ENCODE data around the gene TCF25.
"Not testable (repeated sequence)": the region's sequence is repeated elsewhere in the genome, so short reads cannot be mapped to it uniquely, and the experiment has no call there.

Gene TCF25

GRCh38 chr16:89917773-89918452 lies 44.5 kb downstream of the TCF25 start:
- no peak for FAIRE-seq

DNA sequence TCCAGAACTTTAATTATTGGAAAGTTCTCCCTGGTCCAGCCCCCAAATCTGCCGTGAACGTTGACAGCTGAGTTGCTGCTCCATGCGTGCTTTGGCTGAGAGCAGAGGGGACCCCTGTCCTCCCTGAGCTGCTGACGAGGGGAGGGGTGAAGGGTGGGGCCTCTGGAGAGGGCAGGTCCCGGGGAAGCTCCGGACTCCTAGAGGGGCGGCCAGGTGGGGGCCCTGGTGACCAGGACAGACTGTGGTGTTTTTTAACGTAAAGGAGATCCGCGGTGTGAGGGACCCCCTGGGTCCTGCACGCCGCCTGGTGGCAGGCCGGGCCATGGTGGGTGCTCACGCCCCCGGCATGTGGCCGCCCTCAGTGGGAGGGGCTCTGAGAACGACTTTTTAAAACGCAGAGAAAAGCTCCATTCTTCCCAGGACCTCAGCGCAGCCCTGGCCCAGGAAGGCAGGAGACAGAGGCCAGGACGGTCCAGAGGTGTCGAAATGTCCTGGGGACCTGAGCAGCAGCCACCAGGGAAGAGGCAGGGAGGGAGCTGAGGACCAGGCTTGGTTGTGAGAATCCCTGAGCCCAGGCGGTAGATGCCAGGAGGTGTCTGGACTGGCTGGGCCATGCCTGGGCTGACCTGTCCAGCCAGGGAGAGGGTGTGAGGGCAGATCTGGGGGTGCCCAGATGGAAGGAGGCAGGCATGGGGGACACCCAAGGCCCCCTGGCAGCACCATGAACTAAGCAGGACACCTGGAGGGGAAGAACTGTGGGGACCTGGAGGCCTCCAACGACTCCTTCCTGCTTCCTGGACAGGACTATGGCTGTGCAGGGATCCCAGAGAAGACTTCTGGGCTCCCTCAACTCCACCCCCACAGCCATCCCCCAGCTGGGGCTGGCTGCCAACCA lies 45.3 kb downstream of the TCF25 start, which contains the start of gene MC1R:
TSS of gene MC1R (plus strand) at position 410 of the 895 bp plus-strand sequence. CDS start at position 807, 397 bp downstream.
- FAIRE-seq: no peak
- DNase-seq (ENCODE audit: insufficient read length, low spot score): no peak

More at GRCh38 chr16:89917773-89918452, 44.5 kb downstream of the TCF25 start:
- peak; percentile 25 for DNase-seq (ENCODE audit: insufficient read length, low spot score)

DNA sequence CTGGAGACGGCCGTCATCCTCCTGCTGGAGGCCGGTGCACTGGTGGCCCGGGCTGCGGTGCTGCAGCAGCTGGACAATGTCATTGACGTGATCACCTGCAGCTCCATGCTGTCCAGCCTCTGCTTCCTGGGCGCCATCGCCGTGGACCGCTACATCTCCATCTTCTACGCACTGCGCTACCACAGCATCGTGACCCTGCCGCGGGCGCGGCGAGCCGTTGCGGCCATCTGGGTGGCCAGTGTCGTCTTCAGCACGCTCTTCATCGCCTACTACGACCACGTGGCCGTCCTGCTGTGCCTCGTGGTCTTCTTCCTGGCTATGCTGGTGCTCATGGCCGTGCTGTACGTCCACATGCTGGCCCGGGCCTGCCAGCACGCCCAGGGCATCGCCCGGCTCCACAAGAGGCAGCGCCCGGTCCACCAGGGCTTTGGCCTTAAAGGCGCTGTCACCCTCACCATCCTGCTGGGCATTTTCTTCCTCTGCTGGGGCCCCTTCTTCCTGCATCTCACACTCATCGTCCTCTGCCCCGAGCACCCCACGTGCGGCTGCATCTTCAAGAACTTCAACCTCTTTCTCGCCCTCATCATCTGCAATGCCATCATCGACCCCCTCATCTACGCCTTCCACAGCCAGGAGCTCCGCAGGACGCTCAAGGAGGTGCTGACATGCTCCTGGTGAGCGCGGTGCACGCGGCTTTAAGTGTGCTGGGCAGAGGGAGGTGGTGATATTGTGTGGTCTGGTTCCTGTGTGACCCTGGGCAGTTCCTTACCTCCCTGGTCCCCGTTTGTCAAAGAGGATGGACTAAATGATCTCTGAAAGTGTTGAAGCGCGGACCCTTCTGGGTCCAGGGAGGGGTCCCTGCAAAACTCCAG lies 46.4 kb downstream of the TCF25 start:
- no peak for DNase-seq (ENCODE audit: insufficient read length, low spot score)
- no peak for FAIRE-seq

DNA sequence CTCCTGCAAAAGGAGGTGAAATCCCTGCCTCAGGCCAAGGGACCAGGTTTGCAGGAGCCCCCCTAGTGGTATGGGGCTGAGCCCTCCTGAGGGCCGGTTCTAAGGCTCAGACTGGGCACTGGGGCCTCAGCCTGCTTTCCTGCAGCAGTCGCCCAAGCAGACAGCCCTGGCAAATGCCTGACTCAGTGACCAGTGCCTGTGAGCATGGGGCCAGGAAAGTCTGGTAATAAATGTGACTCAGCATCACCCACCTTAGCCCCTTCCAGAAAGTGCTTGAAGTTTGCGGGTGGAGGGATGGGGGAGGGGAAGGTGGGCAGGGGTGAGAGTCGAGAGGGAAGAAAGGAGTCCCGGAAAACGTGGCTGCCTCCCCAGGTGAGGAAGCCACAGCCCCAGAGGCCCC lies 47.3 kb downstream of the TCF25 start:
- DNase-seq (ENCODE audit: insufficient read length, low spot score): no peak

DNA sequence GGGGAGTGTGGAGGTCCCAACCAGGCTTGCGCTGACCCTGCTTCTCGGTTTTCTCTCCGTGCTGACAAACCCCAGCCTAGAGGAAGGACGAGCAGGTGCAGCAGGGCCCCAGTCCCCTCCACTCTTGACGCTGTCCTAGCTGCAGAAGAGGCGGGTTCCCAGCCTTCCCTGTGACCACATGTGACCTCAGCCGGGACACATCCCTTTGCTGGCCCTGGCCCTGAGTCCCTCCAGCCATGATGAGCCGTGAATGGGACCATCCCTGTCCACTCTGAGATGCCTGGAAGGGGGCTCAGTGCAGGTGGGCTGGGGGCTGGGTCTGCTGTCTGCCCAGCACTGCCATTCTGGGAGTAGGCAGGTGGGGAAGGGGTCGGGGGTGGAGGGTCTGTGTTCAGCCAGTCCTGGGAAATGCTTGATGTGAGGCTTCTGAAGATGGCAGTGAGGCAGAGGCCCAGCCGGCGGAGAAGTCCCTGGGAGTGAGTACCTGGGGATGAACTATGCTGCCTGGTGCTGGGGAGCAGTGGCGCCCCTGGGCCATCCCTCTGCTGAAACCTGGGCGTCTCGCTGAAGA lies 47.8 kb downstream of the TCF25 start:
- FAIRE-seq (no peak), DNase-seq (ENCODE audit: insufficient read length, low spot score) (no peak)

More for the DNA sequence above, 47.3 kb downstream of the TCF25 start:
- no peak for FAIRE-seq

GRCh38 chr16:89921702-89922476 lies 48.5 kb downstream of the TCF25 start:
- FAIRE-seq (peak; percentile 91), DNase-seq (ENCODE audit: insufficient read length, low spot score) (peak; percentile 93)

- FAIRE-seq: no peak
- DNase-seq (ENCODE audit: insufficient read length, low spot score): peak; percentile 78
Observed at GRCh38 chr16:89922477-89922883, 49.1 kb downstream of the TCF25 start.

DNA sequence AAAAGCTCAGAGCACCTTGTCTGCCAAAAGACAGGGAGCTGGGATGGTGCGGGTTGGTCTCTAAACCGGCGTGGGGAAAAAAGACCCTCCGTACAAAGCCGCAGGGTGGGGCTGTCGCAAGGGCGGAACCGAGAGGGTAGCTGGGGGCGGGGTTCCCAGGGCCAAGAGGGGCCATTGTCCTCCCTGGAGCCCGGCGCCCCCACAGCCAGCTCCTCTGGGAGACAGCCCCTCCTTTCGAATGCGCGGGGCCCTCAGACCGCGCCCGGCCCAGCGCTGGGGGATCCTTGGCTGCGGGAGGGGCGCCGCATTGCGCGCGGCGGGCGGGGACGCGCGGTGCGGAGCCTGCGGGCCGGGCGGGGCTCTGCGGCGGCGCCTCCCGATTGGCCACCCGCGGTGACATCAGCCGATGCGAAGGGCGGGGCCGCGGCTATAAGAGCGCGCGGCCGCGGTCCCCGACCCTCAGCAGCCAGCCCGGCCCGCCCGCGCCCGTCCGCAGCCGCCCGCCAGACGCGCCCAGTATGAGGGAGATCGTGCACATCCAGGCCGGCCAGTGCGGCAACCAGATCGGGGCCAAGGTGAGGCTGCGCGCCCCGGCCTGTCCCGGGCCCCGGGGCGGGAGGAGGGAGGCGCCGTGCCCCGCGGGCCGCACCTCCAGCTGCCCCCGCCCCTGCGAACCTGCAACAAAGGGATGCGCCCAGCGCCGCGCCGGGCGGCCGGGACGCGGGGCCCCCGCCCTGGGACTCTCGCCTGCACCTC lies 49.7 kb downstream of the TCF25 start, which contains the start of gene TUBB3:
TSS of gene TUBB3 (plus strand) at position 459 of the 756 bp plus-strand sequence. CDS start at position 519, 60 bp downstream.
- peak; percentile 51 for FAIRE-seq
- DNase-seq (ENCODE audit: insufficient read length, low spot score): peak; percentile 84

GRCh38 chr16:89923640-89924296 lies 50.4 kb downstream of the TCF25 start:
- DNase-seq (ENCODE audit: insufficient read length, low spot score) (no peak), FAIRE-seq (no peak)

DNA sequence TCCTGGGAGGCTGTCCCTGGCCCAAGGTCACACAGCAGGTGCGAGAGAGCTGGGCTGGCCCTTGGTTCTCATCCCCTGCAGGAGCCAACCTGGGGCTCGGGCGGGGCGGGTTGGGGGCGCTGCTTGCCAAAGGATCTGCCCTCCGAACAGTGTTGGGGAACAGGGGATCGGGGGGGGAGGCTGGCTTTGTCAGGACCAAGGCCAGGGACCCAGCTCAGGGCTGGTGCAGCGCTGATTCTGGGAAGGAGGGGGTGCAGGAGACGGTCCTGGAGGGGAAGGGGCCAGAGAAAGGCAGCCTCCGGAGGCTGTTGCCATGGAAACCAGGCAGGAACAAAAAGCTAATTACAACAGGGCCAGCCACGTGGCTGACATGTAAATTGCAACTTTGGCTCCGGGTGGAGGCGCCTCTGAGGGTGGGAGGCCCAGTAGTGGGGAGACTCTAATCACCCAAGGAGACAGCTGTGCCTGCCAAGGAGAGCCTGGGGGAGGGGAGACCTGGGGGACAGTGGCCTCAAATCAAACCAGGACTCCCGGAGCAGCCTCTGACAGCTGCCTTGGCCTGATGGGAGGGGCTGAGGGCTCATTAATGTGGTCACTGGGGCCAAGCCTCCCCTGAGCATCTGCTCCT lies 51.0 kb downstream of the TCF25 start:
- no peak for DNase-seq (ENCODE audit: insufficient read length, low spot score)
- no peak for FAIRE-seq

- DNase-seq (ENCODE audit: insufficient read length, low spot score) (no peak), FAIRE-seq (no peak)
Observed at GRCh38 chr16:89924925-89925307, 51.5 kb downstream of the TCF25 start.

- FAIRE-seq (no peak), DNase-seq (ENCODE audit: insufficient read length, low spot score) (no peak)
Observed at GRCh38 chr16:89925596-89926079, 52.2 kb downstream of the TCF25 start.

- FAIRE-seq (no peak), DNase-seq (ENCODE audit: insufficient read length, low spot score) (no peak)
Observed at GRCh38 chr16:89931305-89931896, 58.0 kb downstream of the TCF25 start.

DNA sequence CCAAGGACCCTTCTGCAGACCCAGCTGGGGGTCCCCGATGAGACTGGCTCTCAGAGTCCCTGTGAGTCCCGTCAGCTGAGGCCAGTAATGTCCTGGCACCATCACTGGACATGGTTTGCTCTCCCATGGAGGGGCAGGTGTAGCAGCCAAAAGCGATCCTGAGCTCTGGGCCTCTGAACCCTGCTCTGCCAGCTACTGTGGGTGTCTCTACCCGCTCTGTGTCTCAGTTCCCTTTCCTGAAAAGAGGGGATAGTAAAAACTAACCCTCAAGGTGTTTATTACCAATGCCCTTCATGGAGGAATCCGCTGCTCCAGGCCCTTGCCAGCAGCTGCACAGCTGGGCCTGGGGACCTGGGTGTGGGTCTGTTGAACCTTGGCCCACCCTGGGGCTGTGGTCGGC lies 58.6 kb downstream of the TCF25 start:
- FAIRE-seq (no peak), DNase-seq (ENCODE audit: insufficient read length, low spot score) (no peak)

DNA sequence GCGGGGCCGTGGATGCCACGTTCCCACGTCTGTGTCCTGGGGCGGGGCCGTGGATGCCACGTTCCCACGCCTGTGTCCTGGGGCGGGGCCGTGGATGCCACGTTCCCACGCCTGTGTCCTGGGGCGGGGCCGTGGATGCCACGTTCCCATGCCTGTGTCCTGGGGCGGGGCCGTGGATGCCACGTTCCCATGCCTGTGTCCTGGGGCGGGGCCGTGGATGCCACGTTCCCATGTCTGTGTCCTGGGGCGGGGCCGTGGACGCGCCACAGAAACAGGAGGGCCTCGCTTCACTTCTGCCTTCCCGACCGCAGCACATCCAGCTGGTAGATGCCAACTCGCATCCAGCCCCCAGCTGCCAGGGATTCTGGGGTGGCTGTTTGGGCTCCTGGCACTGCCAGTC lies 60.6 kb downstream of the TCF25 start:
- peak; percentile 4 for FAIRE-seq
- not testable (repeated sequence) for DNase-seq (ENCODE audit: insufficient read length, low spot score)

- DNase-seq (ENCODE audit: insufficient read length, low spot score): no peak
- FAIRE-seq: no peak
Observed at GRCh38 chr16:89934611-89935553, 61.5 kb downstream of the TCF25 start.

All from HTR-8/SVneo (cell line).